ENCODE results near the gene LRRC43. TPM values are rescaled to one million over a fixed set of nuclear protein-coding genes. Genes with fewer than 3 reads are reported as not detected.

Gene LRRC43
- total RNA-seq, 2 experiments from 2014 or later: not detected

GRCh38 chr12:122137229-122137628 is 45.7 kb upstream of the LRRC43 start:
- Mint-ChIP-seq H3K4me3 (no peak overlapping the region), H3K4me1 (ENCODE audit: low read depth) (no peaks in the 10 kb centered on the region), H3K9me3 (no peaks in the 10 kb centered on the region), H3K27me3 (no peaks in the 10 kb centered on the region), H3K27ac (no peak overlapping the region), H3K36me3 (ENCODE audit: low read depth) (peaks cover 69% of the 10 kb centered on the region)
- intact Hi-C loops (cut with DNase I, micrococcal nuclease): loop anchor here in 1 of 2 experiments (5.0 kb wide), 1 partner anchor 50 kb away; no protein-coding TSS in a partner anchor
- ChIA-PET POLR2A (no interaction called here), CTCF (no interaction called here)
- DNase-seq: no peak
- no peaks in the 10 kb centered on the region for H3K4me1 ChIP-seq (ENCODE audit: insufficient read depth, low read length)
- H3K27me3 ChIP-seq (ENCODE audit: control insufficient read depth in 1 of 2, insufficient read depth in 2 of 2, low read length in 2 of 2): no peaks in the 10 kb centered on the region
- no peak overlapping the region for H3K4me3 ChIP-seq (ENCODE audit: low read length)
- H3K27ac ChIP-seq (ENCODE audit: low read depth in 1 of 2, low read length in 2 of 2): no peak overlapping the region
- H3K36me3 ChIP-seq (ENCODE audit: insufficient read depth, low read length): peaks cover 65% of the 10 kb centered on the region
- no peak for TF ChIP-seq CTCF (IDR thresholded peaks at IDR 0.05)
- H3K9me3 ChIP-seq (ENCODE audit: control insufficient read depth in 1 of 2, insufficient read depth in 1 of 2, low read length in 2 of 2): no peaks in the 10 kb centered on the region
- ATAC-seq (ENCODE audit: poor library complexity): no peak

GRCh38 chr12:122137681-122138080 is 45.2 kb upstream of the LRRC43 start:
- H3K4me3 Mint-ChIP-seq: no peak overlapping the region
- no peaks in the 10 kb centered on the region for H3K9me3 Mint-ChIP-seq
- intact Hi-C loops (cut with DNase I, micrococcal nuclease): loop anchor here in 1 of 2 experiments (5.0 kb wide), 1 partner anchor 50 kb away; no protein-coding TSS in a partner anchor
- no peak for TF ChIP-seq CTCF (IDR thresholded peaks at IDR 0.05)
- ChIA-PET CTCF (no interaction called here), POLR2A (no interaction called here)
- H3K27me3 Mint-ChIP-seq: no peaks in the 10 kb centered on the region
- H3K9me3 ChIP-seq (ENCODE audit: control insufficient read depth in 1 of 2, insufficient read depth in 1 of 2, low read length in 2 of 2): no peaks in the 10 kb centered on the region
- H3K36me3 Mint-ChIP-seq (ENCODE audit: low read depth): peaks cover 69% of the 10 kb centered on the region
- H3K27ac ChIP-seq (ENCODE audit: low read depth in 1 of 2, low read length in 2 of 2): no peak overlapping the region
- no peaks in the 10 kb centered on the region for H3K27me3 ChIP-seq (ENCODE audit: control insufficient read depth in 1 of 2, insufficient read depth in 2 of 2, low read length in 2 of 2)
- no peaks in the 10 kb centered on the region for H3K4me1 Mint-ChIP-seq (ENCODE audit: low read depth)
- H3K36me3 ChIP-seq (ENCODE audit: insufficient read depth, low read length): peaks cover 66% of the 10 kb centered on the region
- H3K4me1 ChIP-seq (ENCODE audit: insufficient read depth, low read length): no peaks in the 10 kb centered on the region
- DNase-seq (no peak), ATAC-seq (ENCODE audit: poor library complexity) (peak; percentile 50)
- H3K4me3 ChIP-seq (ENCODE audit: low read length): no peak overlapping the region
- H3K27ac Mint-ChIP-seq: no peak overlapping the region

GRCh38 chr12:122138181-122138580 is 44.7 kb upstream of the LRRC43 start:
- CTCF ChIA-PET: no interaction called here
- TF ChIP-seq CTCF (IDR thresholded peaks at IDR 0.05): no peak
- Histone ChIP-seq H3K27ac (ENCODE audit: low read depth in 1 of 2, low read length in 2 of 2) (no peak overlapping the region), H3K36me3 (ENCODE audit: insufficient read depth, low read length) (peaks cover 66% of the 10 kb centered on the region), H3K9me3 (ENCODE audit: control insufficient read depth in 1 of 2, insufficient read depth in 1 of 2, low read length in 2 of 2) (no peaks in the 10 kb centered on the region), H3K4me3 (ENCODE audit: low read length) (no peak overlapping the region), H3K4me1 (ENCODE audit: insufficient read depth, low read length) (no peaks in the 10 kb centered on the region), H3K27me3 (ENCODE audit: control insufficient read depth in 1 of 2, insufficient read depth in 2 of 2, low read length in 2 of 2) (no peaks in the 10 kb centered on the region)
- Mint-ChIP-seq H3K36me3 (ENCODE audit: low read depth) (peaks cover 67% of the 10 kb centered on the region), H3K27ac (no peak overlapping the region), H3K9me3 (no peaks in the 10 kb centered on the region), H3K4me3 (no peak overlapping the region), H3K4me1 (ENCODE audit: low read depth) (no peaks in the 10 kb centered on the region), H3K27me3 (no peaks in the 10 kb centered on the region)
- ATAC-seq (ENCODE audit: poor library complexity) (no peak), DNase-seq (no peak)
- POLR2A ChIA-PET: no interaction called here
- intact Hi-C loops (cut with DNase I, micrococcal nuclease): loop anchor here in 1 of 2 experiments (5.0 kb wide), 1 partner anchor 49 kb away; no protein-coding TSS in a partner anchor

Measured in CD4-positive, alpha-beta T cell (primary cell).